ENCODE measurements around the gene TIMM29.
"Not testable (repeated sequence)": the region's sequence is repeated elsewhere in the genome, so short reads cannot be mapped to it uniquely, and the experiment has no call there.

TIMM29 gene

DNA sequence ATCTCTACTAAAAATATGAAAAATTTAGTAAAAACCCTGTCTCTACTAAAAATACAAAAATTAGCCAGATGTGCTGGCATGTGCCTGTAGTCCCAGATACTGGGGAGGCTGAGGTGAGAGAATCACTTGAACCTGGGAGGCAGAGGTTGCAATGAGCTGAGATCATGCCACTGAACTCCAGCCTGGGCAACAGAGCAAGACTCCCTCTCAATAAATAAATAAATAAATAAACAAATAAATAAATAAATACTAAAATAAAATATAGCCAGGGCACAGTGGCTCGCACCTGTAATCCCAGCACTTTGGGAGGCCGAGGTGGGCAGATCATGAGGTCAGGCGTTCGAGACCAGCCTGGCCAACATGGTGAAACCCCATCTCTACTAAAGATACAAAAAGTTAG, 14.8 kb downstream of the TIMM29 start:
- DNase-seq (ENCODE audit: low spot score), result not testable (repeated sequence)

DNA sequence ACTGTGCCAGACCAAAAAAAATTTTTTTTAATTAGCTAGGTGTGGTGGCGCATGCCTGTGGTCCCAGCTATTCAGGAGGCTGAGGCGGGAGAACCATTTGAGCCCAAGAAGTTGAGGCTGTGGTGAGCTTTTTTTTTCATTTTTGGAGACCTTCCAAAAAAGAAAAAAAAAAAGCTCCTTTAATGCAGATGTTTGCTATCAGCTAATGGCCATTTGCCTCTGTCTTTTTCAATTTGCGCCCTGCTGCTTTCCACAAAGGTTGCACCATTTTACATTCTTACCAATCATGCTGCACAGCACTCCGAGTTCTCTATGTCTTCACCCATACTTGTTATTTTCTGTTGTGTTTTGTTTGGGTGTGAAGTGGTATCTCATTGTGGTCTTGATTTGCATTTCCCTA, 16.7 kb downstream of the TIMM29 start:
- DNase-seq (ENCODE audit: low spot score), result no peak

DNA sequence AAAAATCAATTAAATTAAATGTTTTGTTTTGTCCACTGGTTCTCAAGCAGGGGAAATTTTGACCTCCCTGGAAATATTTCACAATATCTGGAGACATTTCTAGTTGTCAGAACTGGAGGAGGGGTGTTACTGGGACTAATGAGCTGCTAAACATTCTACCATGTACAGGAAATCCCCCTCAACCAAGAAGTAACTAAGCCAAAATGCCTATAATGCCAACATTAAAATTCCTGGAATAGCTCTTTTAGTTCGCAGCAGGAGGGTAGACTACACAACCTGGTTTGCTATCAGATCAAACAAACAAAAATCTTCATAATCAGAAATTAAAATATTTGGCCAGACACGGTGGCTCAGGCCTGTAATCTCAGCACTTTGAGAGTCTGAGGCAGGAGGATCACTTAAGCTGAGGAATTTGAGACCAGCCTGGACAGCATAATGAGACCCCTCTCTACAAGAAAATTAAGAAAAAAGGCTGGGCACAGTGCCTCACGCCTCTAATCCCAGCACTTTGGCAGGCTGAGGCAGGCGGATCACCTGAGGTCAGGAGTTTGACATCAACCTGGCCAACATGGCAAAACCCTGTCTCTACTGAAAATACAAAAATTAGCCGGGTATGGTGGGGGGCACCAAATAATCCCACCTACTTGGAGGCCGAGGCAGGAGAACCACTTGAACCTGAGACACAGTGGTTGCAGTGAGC, 18.5 kb downstream of the TIMM29 start:
- DNase-seq (ENCODE audit: low spot score), result no peak

DNA sequence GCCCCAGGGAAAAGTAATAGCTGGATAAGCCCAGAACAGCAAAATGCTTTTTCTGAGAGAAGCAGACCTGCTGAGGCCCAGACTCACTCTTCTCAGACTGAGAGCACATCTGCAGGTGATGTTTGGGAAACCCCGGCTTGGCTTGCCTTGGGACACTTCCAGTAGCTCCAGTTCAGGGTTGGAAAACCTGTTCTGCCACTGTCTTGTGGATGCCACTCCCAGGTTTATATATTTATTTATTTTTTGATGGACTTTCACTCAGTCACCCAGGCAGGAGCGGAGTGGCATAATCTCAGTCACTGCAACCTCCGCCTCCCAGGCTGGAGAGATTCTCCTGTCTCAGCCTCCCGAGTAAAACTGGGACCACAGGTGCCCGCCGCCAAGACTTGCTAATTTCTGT, 24.2 kb downstream of the TIMM29 start:
- no peak for DNase-seq (ENCODE audit: low spot score)

DNA sequence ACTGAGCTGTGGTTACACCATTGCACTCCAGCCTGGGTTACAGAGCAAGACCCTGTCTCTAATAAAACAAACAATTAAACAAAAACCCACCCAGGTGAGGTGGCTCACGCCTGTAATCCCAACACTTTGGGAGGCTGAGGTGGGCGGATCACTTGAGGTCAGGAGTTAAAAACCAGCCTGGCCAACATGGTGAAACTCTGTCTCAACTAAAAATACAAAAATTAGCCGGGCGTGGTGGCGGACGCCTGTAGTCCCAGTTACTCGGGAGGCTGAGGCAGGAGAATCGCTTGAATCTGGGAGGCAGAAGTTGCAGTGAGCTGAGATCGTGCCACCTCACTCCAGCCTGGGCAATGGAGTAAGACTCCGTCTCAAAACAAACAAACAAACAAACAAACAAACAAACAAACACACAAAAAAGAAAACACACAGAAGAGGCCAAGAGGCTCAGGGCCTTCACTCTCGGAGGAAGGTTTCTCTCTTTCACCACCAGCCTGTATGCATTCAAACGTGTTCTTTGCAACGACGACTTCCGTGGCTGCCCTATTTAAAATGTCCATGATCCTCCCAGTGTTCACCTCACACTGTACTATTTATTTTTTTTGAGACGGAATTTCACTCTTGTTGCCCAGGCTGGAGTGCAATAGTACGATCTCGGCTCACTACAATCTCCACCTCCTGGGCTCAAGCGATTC, 30.8 kb downstream of the TIMM29 start:
- not testable (repeated sequence) for DNase-seq (ENCODE audit: low spot score)

DNA sequence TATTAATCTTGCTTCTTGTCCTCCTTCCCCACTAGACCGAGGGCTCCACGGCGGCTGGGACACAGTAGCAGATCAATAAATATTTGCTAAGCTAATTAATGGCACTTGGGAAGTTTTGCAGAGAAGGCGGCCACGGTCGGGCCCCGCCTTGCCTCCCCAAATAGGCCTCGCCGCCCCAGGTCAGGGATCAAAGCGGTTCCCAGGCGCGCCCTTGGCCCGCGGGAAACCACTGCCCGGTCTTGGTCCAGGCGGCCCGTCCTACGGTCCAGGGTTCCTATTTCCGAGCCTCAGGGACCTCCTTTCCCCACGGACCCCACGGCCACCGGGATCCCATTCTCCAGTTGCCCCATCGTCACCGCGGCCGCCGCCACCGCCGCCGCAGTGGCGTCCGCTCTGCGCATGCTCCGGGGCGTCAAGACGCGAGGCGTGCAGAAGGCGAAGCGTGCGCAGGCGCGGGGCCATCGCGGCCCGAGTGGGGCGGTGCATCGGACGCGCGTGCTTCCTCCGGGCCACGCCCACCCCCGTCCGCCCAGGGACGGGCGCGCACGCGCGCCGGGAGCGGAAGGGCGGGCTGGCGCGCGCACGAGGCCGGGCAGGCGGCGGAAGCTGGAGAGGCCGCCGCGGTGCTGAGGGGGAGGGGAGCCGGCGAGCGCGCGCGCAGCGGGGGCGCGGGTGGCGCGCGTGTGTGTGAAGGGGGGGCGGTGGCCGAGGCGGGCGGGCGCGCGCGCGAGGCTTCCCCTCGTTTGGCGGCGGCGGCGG, 31.9 kb downstream of the TIMM29 start, which contains the start of gene SMARCA4:
SMARCA4 (plus strand) TSS at position 717 of the 759 bp plus-strand sequence. CDS start 23,122 bp downstream, outside the sequence.
- peak; percentile 95 for DNase-seq (ENCODE audit: low spot score)

DNA sequence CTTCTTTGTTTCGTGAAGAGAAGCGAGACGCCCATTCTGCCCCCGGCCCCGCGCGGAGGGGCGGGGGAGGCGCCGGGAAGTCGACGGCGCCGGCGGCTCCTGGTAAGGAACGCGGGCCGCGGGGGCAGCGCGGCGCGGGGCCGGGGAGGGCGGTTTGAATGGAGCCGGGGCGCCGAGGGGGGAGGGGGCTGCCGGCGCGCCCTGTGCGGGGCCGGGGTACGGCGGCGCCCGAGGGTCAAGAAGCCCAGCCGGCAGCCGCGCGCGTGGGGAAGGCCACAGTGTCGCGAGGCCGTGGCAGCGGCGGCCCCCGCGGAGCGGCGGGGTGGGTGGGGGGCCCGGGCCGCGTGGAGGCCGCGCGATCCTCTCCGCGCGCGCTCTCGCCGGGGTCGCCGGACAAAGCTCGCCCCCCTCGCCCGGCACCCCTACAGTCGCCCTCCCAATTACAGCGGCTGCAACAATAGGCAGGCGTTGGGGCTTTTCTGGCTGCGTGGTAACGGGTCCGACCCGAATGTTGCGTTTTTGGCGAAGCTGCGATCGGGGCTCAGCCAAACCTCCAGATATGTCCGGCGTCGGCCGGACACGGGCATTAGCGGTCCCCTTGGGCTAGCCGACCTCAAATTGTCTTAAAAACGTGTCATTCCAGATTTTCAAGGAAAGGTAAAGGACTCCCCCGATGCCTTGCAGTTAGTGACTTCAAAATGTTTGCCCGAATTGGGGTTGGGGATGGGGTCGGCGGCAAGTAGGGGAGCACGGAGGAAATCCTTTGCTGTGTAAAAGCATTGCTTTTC, 32.7 kb downstream of the TIMM29 start:
- DNase-seq (ENCODE audit: low spot score), result peak; percentile 47

DNA sequence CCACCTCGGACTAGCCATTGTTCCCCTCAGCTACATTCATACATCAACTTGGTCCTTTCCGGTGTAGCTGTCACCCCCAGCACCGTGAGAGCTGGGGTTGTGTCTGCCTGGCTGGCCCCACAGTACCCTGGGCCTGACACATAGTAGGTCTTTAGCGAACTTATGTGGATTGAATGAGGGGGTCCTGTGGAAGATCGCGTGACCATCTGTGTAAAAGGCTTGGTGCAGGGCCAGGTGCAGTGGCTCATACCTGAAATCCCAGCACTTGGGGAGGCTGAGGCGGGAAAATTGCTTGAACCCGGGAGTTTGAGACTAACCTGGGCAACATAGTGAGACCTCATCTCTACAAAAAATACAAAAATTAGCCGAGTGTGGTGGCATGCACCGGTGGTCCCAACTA, 34.3 kb downstream of the TIMM29 start:
- no peak for DNase-seq (ENCODE audit: low spot score)

DNA sequence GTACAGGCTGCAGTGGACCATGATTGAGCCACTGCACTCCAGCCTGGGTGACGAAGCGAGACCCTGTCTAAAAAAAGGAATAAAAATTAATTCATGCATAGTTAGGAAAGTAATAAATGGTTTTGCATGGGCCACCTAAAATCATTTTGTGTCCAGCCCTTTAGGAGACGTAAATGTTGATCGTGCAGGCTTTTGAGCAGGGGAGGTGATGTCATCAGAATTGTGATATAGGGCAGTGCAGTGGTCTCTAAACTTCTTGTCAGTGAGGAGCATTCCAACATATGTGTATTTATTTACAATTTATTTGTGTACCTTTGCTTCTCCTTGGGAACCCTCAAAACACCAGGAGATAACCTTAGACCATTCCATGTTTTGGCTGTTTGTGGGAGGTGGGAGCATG, 35.3 kb downstream of the TIMM29 start:
- no peak for DNase-seq (ENCODE audit: low spot score)

DNA sequence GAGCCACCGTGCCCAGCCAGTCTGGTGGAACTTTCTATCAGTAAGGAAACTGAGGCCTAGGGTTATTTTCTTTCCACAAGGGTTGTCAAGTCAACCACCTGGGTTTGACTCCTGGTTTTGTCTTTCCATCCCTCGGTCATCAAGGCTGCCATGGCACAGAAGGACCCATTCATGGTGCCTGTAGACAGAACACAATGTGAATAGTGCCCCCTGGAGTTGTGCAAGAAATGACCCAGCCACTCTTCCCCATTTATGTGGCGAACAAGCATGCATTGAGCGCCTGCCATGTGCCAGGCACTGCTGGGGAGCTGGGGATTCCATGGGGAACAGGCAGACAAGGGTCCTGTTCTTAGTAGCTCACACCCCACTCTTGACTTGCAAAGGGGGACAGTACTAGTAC, 36.3 kb downstream of the TIMM29 start:
- no peak for DNase-seq (ENCODE audit: low spot score)

DNA sequence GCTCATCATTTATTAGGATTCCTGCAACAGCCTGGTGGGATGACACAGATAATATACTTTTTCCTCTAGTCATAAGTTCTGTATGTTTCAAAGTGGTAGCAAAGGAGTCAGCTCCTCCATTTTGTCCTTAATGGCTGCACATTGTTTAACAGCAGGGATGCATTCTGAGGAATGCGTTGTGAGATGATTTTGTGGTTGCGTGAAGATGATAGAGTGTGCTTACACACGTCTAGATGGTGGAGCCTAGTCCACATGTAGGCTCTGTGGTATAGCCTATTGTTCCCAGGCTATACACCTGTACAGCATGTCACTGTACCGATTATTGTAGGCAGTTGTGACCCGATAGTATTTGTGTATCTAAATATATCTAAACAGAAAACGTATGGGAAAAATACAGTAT, 36.8 kb downstream of the TIMM29 start:
- DNase-seq (ENCODE audit: low spot score), result no peak

DNA sequence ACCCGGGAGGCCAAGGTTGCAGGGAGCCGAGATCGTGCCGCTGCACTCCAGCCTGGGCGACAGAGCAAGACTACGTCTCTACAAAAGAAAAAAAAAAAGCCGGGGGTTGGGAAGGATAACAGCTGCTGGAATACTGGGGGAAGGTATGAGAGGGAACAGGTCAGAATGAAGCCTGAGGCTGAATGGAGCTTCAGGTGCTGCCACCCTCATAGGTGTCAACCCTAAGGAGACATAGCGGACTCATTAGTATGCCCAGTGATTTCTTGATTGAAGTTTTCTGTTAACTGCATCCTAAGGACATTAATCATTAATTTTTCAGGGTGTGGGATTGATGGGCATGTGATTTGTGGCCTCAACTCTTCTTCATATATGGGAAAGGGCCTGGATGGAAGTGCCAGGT, 38.2 kb downstream of the TIMM29 start:
- no peak for DNase-seq (ENCODE audit: low spot score)

DNA sequence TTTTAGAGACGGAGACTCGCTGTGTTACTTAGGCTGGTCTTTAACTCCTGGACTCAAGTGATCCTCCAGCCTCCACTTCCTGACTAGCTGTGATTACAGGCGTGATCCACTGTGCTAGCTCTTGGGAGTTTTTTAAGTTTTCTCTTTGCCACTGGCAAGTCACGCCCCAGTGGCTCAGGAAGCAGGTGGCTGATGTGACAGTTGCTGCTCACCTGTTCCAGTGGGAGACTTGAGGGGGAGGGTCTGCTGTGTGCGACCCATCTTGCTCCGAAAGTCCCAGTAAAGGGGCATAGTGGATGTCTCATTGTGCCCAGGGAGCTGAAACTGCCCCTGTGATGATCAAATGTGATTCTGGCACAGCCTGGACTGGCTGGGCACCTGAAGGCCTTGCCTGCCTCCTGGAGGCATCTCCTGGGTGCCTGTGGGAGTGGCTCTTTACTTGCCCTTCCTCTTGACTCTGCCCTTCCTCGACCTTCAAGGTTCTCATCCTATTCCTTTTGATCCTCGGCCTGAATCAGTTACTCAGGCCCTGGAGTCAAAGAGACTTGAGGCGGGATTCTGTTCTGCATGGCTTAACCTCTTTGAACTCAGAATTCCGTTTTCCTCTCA, 40.0 kb downstream of the TIMM29 start:
- DNase-seq (ENCODE audit: low spot score), result no peak

DNA sequence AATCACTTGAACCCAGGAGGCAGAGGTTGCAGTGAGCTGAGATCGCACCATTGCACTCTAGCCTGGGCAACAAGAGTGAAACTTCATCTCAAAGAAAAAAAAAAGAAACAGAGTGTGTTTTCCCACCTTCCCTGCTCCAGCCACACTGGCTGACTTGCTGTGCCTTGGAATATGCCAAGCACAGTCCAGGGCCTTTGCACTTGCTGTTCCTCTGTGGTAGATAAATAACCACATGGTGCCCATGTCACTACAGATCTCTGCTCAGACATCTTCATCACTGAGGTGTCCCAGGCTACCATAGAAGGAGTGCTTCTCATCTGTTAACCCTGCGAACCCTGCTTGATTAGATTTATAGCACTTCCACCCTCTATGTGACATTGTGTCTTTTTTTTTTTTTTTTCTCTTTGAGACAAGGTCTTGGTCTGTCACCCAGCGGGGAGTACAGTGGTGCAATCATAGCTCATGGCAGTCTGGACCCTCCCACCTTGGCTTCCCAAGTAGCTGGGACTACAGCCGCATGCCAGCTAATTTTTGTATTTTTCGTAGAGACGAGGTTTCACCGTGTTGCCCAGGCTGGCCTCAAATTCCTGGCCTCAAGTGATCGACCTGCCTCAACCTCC, 42.6 kb downstream of the TIMM29 start:
- DNase-seq (ENCODE audit: low spot score), result no peak

DNA sequence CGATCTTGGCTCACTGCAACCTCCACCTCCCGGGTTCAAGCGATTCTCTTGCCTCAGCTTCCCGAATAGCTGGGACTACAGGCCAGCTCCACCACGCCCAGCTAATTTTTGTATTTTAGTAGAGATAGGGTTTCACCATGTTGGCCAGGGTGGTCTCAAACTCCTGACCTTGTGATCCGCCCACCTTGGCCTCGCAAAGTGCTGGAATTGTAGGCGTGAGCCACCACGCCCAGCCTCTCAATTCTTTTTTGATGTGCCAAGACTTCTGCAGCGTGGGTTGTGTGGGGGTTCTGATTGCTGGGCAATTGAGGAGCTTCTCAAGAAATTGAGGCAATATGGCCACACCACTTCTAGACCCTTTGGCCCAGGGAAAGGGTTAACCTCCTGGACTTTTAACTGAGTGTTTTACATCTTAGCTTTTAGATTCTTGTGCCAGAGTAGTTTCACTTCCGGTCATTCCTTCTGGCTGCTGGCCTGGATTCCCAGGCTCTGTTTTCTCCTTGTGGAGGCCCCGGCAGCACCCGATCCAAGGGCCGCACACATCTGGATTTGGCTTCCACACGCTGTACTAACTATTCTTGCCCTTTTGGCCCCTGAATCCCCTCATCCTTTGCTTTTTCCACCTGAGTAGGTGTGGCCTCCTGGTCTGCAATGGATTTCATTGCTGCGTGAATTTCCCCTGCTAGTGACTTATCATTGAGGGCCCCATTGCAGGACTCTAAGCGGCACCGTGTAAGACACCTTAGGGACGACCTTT, 46.9 kb downstream of the TIMM29 start:
- no peak for DNase-seq (ENCODE audit: low spot score)

DNA sequence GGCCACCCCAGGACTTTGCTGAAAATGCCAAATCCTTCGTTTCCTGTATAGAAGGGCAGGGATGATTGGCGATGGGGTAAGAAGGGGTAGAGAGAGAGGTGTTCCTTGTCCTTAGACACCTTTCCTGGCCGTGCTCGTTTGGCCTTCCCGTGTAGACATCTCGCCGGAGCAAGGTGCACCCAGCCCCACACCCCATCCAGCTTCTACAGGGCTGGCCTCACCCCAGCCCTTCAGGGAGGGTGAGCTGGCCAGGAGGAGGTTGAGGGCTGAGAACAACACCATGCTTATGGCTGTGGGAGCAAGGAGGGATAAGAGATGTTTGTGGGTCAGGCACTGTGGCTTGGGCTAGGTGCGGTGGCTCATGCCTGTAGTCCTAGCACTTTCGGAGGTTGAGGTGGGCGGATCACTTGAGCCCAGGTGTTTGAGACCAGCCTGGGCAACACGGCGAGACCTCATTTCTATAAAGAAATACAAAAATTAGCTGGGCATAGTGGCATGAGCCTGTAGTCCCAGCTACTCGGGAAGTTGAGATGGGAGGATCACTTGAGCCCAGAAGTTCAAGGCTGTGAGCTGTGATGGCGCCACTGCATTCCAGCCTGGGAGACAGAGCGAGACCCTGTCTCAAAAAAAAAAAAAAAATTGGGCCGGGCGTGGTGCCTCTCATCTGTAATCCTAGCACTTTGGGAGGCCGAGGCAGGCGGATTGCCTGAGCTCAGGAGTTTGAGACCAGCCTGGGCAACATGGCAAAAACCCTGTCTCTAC, 47.7 kb downstream of the TIMM29 start:
- DNase-seq (ENCODE audit: low spot score), result no peak

DNA sequence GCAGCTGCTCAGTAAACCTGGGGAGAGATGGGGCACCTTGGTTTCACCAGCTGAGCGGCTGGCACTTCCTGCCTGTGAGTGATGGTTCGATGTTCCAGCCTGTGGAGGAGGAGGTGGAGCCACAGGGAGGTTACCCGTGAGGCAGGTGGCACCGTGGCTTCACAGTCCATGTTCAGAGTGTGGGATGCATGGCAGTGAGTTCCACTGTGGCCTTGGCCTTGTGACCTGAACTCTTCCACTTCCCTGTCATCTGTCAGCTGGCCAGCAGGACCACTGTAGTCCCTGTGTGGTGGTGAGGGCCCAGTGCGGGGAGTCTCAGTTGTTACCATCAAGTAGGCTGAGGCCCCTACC, 49.1 kb downstream of the TIMM29 start:
- no peak for DNase-seq (ENCODE audit: low spot score)

All from RKO (cell line).